ENCODE measurements around the gene E2F4.

DNA sequence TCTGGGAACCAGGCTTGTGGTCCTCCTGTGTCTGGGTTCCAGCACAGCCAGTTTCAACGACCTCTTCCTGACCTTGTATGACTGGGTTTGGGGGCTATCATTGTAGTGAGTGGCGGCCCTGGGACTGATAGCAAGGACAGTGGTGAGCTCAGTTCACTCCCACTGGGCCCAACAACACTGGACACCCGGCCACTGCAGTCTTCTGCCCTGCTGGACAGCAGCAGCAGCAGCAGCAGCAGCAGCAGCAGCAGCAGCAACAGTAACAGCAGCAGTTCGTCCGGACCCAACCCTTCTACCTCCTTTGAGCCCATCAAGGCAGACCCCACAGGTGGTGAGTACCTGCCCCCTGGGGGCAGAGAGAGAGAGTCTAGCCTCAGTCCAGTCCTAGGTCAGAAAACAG, 3.7 kb downstream of the E2F4 start:
- no peak for TF ChIP-seq POLR2A (IDR thresholded peaks at IDR 0.05)
- TF ChIP-seq, protein P1, sequence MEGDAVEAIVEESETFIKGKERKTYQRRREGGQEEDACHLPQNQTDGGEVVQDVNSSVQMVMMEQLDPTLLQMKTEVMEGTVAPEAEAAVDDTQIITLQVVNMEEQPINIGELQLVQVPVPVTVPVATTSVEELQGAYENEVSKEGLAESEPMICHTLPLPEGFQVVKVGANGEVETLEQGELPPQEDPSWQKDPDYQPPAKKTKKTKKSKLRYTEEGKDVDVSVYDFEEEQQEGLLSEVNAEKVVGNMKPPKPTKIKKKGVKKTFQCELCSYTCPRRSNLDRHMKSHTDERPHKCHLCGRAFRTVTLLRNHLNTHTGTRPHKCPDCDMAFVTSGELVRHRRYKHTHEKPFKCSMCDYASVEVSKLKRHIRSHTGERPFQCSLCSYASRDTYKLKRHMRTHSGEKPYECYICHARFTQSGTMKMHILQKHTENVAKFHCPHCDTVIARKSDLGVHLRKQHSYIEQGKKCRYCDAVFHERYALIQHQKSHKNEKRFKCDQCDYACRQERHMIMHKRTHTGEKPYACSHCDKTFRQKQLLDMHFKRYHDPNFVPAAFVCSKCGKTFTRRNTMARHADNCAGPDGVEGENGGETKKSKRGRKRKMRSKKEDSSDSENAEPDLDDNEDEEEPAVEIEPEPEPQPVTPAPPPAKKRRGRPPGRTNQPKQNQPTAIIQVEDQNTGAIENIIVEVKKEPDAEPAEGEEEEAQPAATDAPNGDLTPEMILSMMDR (IDR thresholded peaks at IDR 0.05): no peak

All from heart left ventricle (tissue), 13 donors.